ENCODE data around the gene UBE2J1.

GRCh38 chr6:89323511-89323971 lies 29.0 kb downstream of the UBE2J1 start:
- TF ChIP-seq CTCF (conservative IDR thresholded peaks at IDR 0.05) (no peak), EZH2 (IDR thresholded peaks at IDR 0.05; ENCODE audit: low read depth) (no peak)

Data from PC-9 (cell line).